OCI-LY1 (cell line): ENCODE data around the gene EN1.

ENCODE experiments used
- EZH2 ChIP-seq: fragments of 200-600 bp; sonication (generic), shearing (Covaris generic); IDR thresholded peaks from 2 replicates; pipeline ENCODE4 v1.8.0; 2017; ENCODE audit warnings: borderline replicate concordance, mixed run types, mild to moderate bottlenecking, antibody characterized with exemption, low read length, moderate library complexity, mixed read lengths
- TF ChIP-seq, protein P1 (sequence below): fragments of 200-600 bp; sonication (generic), shearing (Covaris generic); IDR thresholded peaks from 2 replicates; pipeline ENCODE4 v1.5.1; 2017; ENCODE audit warnings: mild to moderate bottlenecking, antibody characterized with exemption, low read length, moderate library complexity, mixed read lengths

GRCh38 chr2:118861731-118862130 is 14.3 kb upstream of the EN1 start:
- TF ChIP-seq, protein P1, sequence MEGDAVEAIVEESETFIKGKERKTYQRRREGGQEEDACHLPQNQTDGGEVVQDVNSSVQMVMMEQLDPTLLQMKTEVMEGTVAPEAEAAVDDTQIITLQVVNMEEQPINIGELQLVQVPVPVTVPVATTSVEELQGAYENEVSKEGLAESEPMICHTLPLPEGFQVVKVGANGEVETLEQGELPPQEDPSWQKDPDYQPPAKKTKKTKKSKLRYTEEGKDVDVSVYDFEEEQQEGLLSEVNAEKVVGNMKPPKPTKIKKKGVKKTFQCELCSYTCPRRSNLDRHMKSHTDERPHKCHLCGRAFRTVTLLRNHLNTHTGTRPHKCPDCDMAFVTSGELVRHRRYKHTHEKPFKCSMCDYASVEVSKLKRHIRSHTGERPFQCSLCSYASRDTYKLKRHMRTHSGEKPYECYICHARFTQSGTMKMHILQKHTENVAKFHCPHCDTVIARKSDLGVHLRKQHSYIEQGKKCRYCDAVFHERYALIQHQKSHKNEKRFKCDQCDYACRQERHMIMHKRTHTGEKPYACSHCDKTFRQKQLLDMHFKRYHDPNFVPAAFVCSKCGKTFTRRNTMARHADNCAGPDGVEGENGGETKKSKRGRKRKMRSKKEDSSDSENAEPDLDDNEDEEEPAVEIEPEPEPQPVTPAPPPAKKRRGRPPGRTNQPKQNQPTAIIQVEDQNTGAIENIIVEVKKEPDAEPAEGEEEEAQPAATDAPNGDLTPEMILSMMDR, result no peak
- TF ChIP-seq EZH2, result no peak
